HG03558 (cell line): Measurements from ENCODE around the gene PRDM16.

Experiments
- ATAC-seq: cut with Tn5 transposase; IDR thresholded peaks from one replicate; pipeline ENCODE4 v1.9.1; 2021; ENCODE audit warnings: moderate number of reproducible peaks; ENCODE audit not compliant: unreplicated experiment; ENCODE audit errors: extremely low read depth

The PRDM16 gene

DNA sequence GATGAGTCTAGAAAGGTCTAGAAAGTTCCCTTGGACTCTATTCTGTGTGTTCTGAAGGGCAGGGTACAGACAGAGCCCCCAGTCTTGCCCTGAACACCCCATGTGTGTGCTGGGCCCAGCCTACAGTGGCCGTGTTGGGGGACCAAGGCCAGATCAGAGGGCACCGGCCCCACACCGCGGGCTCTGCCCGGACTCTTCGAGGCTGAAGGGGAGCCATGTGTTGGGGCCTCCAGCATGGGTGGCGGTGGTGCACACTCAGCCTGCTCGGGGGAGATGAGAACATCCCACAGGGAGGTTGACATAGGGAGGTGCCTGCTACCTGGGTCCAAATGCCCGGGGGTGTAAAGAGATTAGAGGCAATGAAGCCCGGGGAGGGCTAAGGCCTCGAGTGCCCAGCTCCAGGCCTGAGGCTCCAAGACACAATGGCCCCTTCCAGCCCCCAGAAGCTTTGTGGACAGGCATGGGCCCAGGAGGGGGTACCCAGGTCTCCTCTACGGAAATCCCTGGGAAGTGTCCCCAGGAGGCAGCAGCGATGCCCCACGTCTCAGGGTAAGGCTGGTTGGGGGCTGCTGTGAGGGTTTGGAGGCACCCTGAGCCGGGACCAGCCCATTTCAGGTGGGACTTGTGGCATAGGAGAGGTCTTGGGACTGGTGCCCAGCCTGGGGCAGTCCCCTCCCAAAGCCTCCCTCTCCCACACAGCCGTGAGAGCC is 397.5 kb downstream of the PRDM16 start:
- no peak for ATAC-seq

DNA sequence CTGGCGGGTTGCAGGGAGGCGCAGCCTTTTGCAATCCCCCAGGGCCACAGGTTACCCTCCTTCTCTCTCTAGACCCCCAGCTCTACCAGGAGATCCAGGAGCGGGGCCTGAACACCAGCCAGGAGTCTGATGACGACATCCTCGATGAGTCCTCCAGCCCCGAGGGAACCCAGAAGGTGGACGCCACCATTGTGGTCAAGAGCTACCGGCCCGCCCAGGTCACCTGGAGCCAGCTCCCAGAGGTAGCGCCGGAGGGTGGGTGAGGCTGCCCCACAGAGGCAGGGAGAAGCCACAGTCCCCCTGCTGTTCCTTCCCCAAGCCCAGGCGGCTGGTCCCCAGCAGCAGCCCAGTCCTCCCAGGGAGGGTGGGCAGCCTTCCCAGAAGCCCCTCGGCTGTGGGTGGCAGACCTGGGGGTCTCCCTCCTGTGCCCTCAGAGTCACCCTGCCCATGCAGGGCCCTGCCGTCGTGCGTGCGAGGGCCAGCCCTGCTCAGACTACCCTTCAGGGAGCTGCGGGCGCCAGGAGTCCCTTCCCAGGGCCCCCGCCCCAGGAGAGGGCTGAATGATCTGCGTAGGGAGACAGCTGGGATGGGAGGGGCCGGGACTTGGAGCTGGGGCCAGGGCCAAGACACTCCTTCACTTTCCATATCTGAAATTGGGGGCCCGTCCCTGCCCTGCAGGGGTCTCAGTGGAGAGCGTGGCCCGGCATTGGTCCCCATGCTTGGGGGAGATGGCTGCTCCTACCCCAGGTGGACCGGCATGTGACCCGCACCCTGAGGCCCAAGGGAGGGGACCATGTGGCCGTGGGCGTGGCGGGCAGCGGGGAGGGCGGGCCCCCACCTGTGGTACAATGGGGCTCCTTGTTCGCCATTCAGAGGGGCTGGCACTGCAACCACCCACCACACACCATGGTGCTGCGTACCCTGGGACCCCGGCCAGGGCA is 398.4 kb downstream of the PRDM16 start:
- ATAC-seq = no peak

DNA sequence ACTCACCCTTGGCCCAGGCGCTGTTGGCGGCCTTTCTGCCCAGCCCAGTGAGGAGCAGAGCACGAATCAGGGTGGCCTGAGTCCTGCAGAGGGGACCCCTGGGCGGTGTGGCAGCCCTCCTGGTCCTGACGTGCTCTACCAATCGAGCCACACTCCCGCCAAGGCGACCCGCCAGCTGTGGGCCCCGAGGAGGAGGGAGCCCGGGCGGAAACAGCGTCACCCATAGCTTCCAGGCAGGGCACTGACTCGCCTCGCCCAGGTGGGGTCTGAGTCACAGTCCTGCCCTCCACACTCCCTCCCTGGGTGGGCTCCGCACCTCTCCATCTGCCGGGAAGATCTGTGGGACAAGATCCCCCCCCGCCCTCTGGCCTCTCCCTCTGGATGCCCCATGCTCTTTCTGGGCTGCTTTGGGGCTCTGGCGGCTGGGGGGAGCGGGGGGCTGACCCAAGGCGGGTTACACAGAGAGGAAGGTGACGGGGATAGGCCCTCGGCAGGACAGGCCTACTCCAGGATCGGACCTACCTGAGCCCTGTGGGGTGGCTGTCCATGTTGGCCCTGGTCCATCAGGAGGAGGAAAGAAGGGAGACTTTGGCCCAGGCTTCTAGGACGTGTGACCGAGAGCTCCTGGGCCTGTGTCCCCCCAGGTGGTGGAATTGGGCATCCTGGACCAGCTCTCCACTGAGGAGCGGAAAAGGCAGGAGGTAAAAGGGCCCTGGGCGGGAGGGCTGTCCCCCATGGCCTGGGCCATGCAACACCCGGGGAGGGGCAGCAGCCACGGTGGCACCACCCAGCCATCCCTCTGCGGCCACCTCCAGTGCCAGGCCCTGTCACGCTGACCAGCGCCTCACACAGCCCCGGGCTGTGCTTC is 399.5 kb downstream of the PRDM16 start:
- ATAC-seq = no peak

GRCh38 chr1:3469104-3469848 is 400.3 kb downstream of the PRDM16 start:
- no peak for ATAC-seq

GRCh38 chr1:3469849-3470649 is 401.0 kb downstream of the PRDM16 start:
- ATAC-seq = no peak

DNA sequence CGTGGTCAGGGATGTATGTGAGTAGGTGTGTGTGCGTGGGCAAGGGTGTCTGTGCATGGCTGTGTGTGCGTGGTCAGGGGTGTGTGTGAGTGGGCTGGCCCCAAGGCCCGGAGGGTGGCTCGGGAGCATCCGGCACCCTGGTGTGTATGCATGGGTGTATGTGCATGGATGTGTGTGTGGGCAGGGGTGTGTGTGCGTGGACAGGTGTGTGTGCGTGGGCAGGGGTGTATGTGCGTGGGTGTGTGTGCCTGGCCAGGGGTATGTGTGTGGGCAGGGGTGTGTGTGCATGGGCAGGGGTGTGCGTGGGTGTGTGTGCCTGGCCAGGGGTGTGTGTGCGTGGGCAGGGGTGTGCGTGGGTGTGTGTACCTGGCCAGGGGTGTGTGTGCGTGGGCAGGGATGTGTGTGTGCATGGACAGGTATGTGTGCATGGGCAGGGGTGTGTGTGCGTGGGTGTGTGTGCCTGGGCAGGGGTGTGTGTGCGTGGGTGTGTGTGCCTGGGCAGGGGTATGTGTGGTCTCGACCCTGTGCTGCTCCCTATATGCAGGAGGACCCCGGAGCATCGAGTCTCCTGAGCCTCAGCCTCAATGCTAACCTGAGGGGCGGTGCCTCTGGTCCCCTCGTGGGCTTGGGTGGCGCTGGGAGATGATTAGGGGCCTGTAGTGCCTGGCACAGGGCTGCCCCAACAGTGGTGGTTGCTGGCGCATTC is 401.8 kb downstream of the PRDM16 start:
- ATAC-seq = no peak

DNA sequence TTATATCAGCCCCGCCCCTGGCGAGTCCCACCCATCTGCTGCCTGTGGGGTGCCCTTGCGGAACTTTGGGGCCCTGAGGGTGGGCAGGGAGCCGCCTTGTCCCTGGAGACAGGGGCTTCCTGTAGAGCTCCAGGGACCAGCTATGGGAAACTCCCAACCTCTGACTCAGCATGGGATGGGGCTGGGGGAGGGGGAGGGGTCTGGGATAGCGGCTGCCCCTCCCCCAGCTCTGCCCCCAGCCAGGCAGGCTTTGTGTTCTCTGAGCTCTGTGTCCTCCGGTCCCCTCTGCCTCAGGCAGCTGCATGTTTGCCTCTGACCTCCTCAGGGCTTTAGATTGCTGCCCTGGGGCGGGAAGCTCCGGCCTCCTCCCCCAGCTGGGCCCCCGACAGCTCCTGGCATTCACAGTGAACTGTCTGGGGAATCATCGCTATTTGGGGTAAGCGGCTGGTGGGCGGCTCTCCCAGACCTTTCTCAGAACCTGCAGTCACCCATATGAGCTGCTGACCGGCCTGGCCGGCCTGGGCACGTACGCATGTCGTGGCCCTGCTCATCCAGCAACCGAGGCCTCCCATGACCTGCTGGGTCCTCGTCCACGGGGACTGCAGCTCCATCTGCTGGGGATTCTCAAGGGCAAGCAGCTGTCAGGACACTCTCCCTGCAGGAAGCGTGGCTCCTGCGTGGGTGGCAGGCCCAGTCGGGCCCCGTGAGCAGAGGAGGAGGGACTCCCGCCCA is 402.5 kb downstream of the PRDM16 start:
- ATAC-seq = no peak

- ATAC-seq = no peak
These were observed 403.3 kb downstream of the PRDM16 start for GRCh38 chr1:3472088-3472850.

DNA sequence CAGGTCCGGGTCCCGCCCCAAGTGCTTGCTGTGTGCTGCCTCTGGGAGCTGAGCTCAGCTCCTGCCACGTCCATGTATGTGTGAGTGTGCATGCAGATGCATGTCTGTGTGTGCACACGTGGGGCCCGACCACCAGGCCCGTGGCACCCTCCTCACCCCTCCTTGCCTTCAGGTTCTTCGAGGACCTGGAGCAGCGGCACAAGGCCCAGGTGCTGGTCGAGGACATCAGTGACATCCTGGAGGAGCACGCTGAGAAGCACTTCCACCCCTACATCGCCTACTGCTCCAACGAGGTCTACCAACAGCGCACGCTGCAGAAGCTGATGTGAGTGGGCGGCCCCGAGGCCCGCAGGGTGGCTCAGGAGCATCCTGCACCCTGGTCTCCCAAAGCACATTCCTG is 403.9 kb downstream of the PRDM16 start:
- no peak for ATAC-seq

DNA sequence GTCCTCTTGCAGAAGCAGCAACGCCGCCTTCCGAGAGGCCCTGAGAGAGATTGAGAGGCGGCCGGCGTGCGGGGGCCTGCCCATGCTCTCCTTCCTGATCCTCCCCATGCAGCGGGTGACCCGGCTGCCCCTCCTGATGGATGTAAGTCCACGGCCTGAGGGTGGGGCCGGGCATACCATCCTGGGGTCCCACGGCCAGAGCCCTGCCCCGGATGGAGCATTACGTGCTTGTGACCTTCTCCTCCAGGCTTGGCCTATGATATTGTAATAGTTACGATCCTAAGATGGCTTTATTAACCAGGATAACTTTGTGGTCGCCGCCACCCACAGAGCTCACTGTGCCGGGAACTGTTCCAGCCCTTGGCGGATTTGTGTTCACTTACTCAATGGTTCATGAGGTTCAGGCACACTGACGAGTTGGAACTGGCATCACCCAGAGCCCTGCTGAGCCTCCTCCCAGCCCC is 404.4 kb downstream of the PRDM16 start:
- no peak for ATAC-seq

GRCh38 chr1:3474016-3474415 is 405.0 kb downstream of the PRDM16 start:
- ATAC-seq = no peak

GRCh38 chr1:3474421-3474820 is 405.4 kb downstream of the PRDM16 start:
- ATAC-seq = no peak

- no peak for ATAC-seq
These were observed 407.0 kb downstream of the PRDM16 start for GRCh38 chr1:3475839-3476573.

DNA sequence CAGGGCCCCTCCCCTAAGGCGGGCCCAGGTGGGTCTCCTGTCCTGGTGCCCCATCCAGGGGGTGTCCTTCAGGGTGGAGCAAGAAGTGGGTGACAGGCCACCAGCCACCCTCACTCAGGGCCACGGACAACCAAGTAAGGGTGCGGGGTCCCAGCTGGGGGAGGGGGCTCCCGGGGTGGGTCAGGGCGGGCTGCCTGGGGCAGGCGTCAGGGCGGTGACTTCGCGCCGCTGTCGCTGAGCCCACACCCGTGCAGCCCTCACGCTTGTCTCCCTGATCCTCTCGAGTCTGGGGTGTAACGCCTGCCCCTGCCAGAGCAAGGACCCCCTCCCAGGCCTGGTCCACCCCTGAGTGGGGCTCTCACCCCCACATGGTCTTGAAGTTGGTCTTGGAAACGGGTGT is 407.7 kb downstream of the PRDM16 start:
- no peak for ATAC-seq

- no peak for ATAC-seq
These were observed 408.4 kb downstream of the PRDM16 start for GRCh38 chr1:3477241-3477995.

DNA sequence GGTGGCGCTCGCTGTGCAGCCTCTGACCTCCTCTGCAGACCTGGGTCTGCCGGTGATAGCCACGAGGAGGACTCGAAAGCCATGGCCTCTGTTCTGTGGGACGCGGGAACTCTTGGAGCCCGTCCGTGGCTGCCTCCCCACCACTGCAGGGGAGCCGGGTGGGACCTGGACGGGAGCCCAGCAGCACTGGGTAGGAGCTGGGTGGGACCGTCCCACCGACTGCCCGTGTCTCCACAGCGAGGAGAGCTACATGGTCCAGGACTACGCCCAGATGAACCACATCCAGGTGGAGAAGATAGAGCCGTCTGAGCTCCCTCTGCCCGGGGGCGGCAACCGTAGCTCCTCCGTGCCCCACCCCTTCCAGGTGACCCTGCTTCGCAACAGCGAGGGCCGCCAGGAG is 409.2 kb downstream of the PRDM16 start:
- no peak for ATAC-seq
